Vagina (tissue), 2 donors: ENCODE measurements around the gene DBX2. TPM values are rescaled to one million over a fixed set of nuclear protein-coding genes. Genes with fewer than 3 reads are reported as not detected.
"Not testable (repeated sequence)": the region's sequence is repeated elsewhere in the genome, so short reads cannot be mapped to it uniquely, and the experiment has no call there.

Source experiments
- DNase-seq, 2 donors: peaks; one replicate each; pipeline ENCODE4 v3.0.0-alpha.2; 2017; ENCODE audit errors: extremely low spot score in 2 of 2
- H3K27ac ChIP-seq: fragments of 200-600 bp; sonication (generic); one replicate; pipeline ENCODE4 v1.5.1; 2019
- H3K27me3 ChIP-seq: fragments of 200-600 bp; sonication (generic); one replicate; pipeline ENCODE4 v1.5.1; 2019
- H3K36me3 ChIP-seq, 2 donors: fragments of 200-600 bp; sonication (generic); one replicate each; pipeline ENCODE4 v1.5.1; 2017 to 2019
- H3K4me1 ChIP-seq: fragments of 200-600 bp; sonication (generic); one replicate; pipeline ENCODE4 v1.5.1; 2019
- H3K4me3 ChIP-seq, 2 donors: fragments of 200-600 bp; sonication (generic); 1 replicate in 1 of 2; 2 replicates in 1 of 2; pipeline ENCODE4 v1.5.1; 2016 to 2019
- H3K9me3 ChIP-seq: fragments of 200-600 bp; sonication (generic); one replicate; pipeline ENCODE4 v1.5.1; 2019
- POLR2A ChIP-seq, 2 donors: fragments of 450-650 bp; IDR thresholded peaks; one replicate each; pipeline ENCODE4 v1.6.1; 2017; ENCODE audit warnings: antibody characterized with exemption in 2 of 2, mild to moderate bottlenecking in 2 of 2, moderate library complexity in 2 of 2
- POLR2AphosphoS5 ChIP-seq, 2 donors: sonication (generic); formaldehyde crosslinking; IDR thresholded peaks; one replicate each; pipeline ENCODE4 v1.9.0; 2017; ENCODE audit warnings: antibody characterized with exemption in 2 of 2, mild to moderate bottlenecking in 2 of 2, low read depth in 1 of 2; ENCODE audit not compliant: insufficient read depth in 1 of 2
- intact Hi-C: fragments of 100-400 bp; cut with DNase I; formaldehyde crosslinking; loops from one replicate; pipeline ENCODE4 v1.15.1; 2023
- total RNA-seq: library from RNA; depleted of rRNA; stranded (reverse); fragments of >200 nt; gene quantifications from one replicate; pipeline ENCODE4 v1.2.3, GENCODE V29; 2016
- TF ChIP-seq, protein P1 (sequence below), 3 experiments: fragments of 450-650 bp in 2 of 3; fragments of 200-600 bp in 1 of 3; sonication (generic) in 1 of 3; IDR thresholded peaks; one replicate each; pipeline ENCODE4 v1.5.1; 2017 to 2019; ENCODE audit warnings: antibody characterized with exemption in 3 of 3, mild to moderate bottlenecking in 2 of 3, moderate library complexity in 2 of 3

The DBX2 gene
- total RNA-seq = not detected

DNA sequence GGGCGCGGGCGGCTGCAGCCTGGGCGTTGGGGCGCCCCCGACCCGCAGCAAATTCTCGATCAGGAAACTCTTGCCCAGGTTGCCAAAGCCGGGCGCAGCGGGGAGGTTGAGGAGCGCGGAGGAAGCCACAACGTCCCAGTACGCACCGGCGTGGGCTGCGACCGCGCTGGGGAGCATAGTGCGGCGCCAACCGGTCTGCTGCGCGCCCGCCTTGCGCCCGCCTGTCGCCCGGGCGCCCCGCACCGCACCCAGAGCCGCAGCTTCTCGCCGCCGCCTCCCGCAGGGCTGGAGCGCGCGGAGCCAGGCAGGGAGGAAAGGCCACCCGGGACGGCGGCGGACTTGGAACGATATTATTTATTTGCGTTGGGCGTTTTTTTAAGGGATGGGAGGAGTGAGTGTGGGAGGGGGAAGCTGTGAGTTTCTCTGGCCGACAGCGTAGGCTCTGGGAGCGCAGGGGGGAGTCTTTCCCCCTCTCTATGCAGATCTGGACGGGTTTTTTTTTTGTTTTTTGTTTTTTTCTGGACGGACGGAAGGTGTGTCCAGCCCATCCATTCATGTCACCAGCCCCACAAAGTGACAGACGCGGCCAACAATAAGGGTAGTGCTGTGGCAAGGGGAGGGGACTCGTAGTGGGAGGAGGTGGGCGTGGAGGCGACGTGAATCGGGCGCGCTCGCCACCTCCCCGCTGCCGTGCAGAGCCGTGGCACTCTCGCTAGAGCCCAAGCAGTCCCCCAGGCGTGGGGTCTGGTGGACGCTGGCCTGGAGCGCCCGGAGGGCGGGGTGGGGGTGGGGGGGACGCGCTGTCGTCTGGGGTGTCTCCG, at the start of gene DBX2:
Gene DBX2 (minus strand): TSS at position 349 of the 821 bp plus-strand sequence. CDS start 172 bp downstream, at position 177.
- TF ChIP-seq, protein P1, sequence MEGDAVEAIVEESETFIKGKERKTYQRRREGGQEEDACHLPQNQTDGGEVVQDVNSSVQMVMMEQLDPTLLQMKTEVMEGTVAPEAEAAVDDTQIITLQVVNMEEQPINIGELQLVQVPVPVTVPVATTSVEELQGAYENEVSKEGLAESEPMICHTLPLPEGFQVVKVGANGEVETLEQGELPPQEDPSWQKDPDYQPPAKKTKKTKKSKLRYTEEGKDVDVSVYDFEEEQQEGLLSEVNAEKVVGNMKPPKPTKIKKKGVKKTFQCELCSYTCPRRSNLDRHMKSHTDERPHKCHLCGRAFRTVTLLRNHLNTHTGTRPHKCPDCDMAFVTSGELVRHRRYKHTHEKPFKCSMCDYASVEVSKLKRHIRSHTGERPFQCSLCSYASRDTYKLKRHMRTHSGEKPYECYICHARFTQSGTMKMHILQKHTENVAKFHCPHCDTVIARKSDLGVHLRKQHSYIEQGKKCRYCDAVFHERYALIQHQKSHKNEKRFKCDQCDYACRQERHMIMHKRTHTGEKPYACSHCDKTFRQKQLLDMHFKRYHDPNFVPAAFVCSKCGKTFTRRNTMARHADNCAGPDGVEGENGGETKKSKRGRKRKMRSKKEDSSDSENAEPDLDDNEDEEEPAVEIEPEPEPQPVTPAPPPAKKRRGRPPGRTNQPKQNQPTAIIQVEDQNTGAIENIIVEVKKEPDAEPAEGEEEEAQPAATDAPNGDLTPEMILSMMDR (IDR thresholded peaks at IDR 0.05) = no peak
- TF ChIP-seq POLR2A (IDR thresholded peaks at IDR 0.05) = no peak
- H3K9me3 ChIP-seq = no peaks in the 10 kb centered on the region
- H3K4me1 ChIP-seq = peaks cover 9% of the 10 kb centered on the region
- H3K27ac ChIP-seq = no peak within 1 kb of the TSS
- peak within 1 kb of the TSS; percentile 41 to 46 for H3K4me3 ChIP-seq
- no peaks in the 10 kb centered on the region for H3K27me3 ChIP-seq
- intact Hi-C loops = no loop called here
- no peak for DNase-seq
- no peaks in the 10 kb centered on the region for H3K36me3 ChIP-seq

GRCh38 chr12:45098766-45099165, 47.9 kb upstream of the DBX2 start:
- intact Hi-C loops = no loop called here
- Histone ChIP-seq H3K9me3 (no peaks in the 10 kb centered on the region), H3K36me3 (no peaks in the 10 kb centered on the region), H3K27ac (no peak overlapping the region), H3K27me3 (no peaks in the 10 kb centered on the region), H3K4me1 (no peaks in the 10 kb centered on the region), H3K4me3 (no peak overlapping the region)
- DNase-seq = no peak
- no peak for TF ChIP-seq POLR2A (IDR thresholded peaks at IDR 0.05)
- no peak for TF ChIP-seq POLR2AphosphoS5 (IDR thresholded peaks at IDR 0.05; ENCODE audit: insufficient read depth in 1 of 2, low read depth in 1 of 2)

GRCh38 chr12:45095417-45095816, 44.5 kb upstream of the DBX2 start:
- H3K4me3 ChIP-seq, DNase-seq, H3K4me1 ChIP-seq, H3K27me3 ChIP-seq, H3K36me3 ChIP-seq, H3K9me3 ChIP-seq, intact Hi-C loops, H3K27ac ChIP-seq: not testable (repeated sequence)

DNA sequence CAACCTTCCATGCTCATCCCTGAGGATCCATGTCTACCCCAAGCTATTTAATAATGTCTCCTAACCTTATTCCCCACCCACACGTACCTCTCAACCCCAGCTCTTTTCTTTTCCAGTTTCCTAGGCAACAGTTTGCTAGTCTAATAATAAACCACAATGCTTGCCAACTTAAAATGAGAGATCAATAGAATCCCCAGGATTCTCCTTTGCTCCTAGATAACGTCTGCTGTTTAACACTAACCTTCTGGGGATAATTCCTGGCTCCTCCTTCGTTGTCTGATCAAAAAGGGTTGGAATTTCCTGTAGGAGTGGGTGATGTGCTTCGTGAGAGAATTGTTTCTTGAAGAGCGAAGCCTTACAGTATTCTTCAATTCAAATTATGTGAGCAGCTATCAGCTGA, 42.2 kb upstream of the DBX2 start:
- intact Hi-C loops = no loop called here
- DNase-seq = no peak
- Histone ChIP-seq H3K27ac (no peak overlapping the region), H3K9me3 (no peaks in the 10 kb centered on the region), H3K4me1 (no peaks in the 10 kb centered on the region), H3K4me3 (no peak overlapping the region), H3K36me3 (no peaks in the 10 kb centered on the region), H3K27me3 (no peaks in the 10 kb centered on the region)
- TF ChIP-seq POLR2A (IDR thresholded peaks at IDR 0.05) = no peak
- TF ChIP-seq, protein P1 (IDR thresholded peaks at IDR 0.05) = no peak

DNA sequence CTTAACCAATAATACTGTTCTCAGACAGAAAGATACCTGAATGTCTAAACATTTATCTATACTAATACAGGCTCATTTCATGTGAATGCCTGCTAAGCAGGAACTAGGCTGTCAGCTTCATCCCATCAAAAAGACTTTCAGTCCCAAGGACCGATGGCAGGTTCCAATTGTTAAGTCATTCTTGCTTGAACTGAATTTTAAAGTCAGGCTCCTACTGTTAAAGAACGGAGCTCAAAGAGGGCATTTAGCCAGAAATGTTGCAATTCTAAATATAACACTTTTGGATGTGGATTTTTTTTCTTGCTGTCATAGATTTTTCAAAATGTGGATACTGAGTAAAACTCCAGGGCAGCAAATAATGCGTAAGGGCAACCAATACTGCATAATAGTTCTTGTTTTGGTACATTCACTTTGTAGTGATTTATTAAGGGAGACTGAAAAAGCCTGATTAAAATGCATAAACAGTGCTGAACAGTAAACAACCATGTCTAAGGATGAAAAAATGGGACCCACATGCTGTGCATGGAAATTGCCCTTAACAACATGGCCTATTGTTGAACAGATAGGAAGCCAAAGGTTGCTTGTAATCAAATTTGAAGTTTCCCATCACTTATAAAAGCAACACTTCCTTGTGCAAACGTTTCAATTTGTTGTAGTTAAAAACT, 38.6 kb upstream of the DBX2 start:
- intact Hi-C loops = no loop called here
- no peaks in the 10 kb centered on the region for H3K27me3 ChIP-seq
- no peaks in the 10 kb centered on the region for H3K9me3 ChIP-seq
- H3K4me3 ChIP-seq = no peak overlapping the region
- H3K4me1 ChIP-seq = no peaks in the 10 kb centered on the region
- no peak for TF ChIP-seq POLR2A (IDR thresholded peaks at IDR 0.05)
- no peak for DNase-seq
- H3K36me3 ChIP-seq = no peaks in the 10 kb centered on the region
- H3K27ac ChIP-seq = no peak overlapping the region

DNA sequence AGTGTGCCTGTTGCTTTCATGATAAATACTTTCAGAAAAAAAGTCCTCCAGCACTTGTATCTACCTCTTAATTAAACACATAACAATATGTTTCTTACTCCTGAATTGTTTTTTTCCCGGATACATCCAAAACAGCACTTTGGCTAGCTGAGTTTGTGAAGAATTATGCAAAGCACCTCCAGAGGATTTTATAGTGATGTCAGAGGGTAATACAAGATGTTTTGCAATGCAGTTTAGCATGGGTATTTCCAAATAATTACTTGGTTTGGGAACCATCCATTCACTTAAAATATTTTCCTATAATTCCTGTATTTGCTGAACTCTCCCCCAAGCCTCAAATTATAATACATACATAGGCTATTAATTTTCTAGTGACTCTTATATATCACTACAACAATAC, 37.7 kb upstream of the DBX2 start:
- H3K4me1 ChIP-seq = no peaks in the 10 kb centered on the region
- no peak overlapping the region for H3K27ac ChIP-seq
- no peak overlapping the region for H3K4me3 ChIP-seq
- intact Hi-C loops = no loop called here
- no peaks in the 10 kb centered on the region for H3K27me3 ChIP-seq
- DNase-seq = no peak
- no peaks in the 10 kb centered on the region for H3K36me3 ChIP-seq
- TF ChIP-seq, protein P1 (IDR thresholded peaks at IDR 0.05) = no peak
- no peak for TF ChIP-seq POLR2A (IDR thresholded peaks at IDR 0.05)
- H3K9me3 ChIP-seq = no peaks in the 10 kb centered on the region

DNA sequence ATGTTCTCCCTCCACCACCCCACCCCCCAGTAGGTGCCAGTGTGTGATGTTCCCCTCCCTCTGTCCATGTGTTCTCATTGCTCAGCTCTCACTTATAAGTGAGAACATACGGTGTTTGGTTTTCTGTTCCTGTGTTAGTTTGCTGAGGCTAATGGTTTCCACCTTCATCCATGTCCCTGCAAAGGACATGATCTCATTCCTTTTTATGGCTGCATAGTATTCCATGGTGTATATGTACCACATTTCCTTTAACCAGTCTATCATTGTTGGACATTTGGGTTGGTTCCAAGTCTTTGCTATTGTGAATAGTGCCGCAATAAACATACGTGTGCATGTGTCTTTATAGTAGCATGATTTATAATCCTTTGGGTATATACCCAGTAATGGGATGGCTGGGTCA, 33.3 kb upstream of the DBX2 start:
- H3K36me3 ChIP-seq, DNase-seq, H3K4me1 ChIP-seq, H3K4me3 ChIP-seq, intact Hi-C loops, H3K9me3 ChIP-seq, H3K27ac ChIP-seq, H3K27me3 ChIP-seq: not testable (repeated sequence)
